Naive thymus-derived CD4-positive, alpha-beta T cell (primary cell): ENCODE results near the gene SYT2. TPM values are rescaled to one million over a fixed set of nuclear protein-coding genes. Genes with fewer than 3 reads are reported as not detected.

Experiments used
- ATAC-seq: fragments of 150-1000 bp; cut with Tn5 transposase; 2 replicates; pipeline ENCODE4 v1.10.0; 2021; ENCODE audit warnings: mild to moderate bottlenecking, moderate library complexity
- CTCF ChIA-PET: fragments of 350-600 bp; sonication (Branson Sonifier 250); formaldehyde crosslinking; loops from one replicate; lab custom pipeline; 2021; ENCODE audit warnings: antibody characterized with exemption; lab: Charles Lee
- POLR2A ChIA-PET: fragments of 350-600 bp; sonication (Branson Sonifier 250); formaldehyde crosslinking; loops from one replicate; lab custom pipeline; 2021; ENCODE audit warnings: antibody characterized with exemption, inconsistent platforms; lab: Charles Lee
- DNase-seq, 9 donors: peaks; one replicate each; pipeline versions ENCODE4 v3.0.0 to v3.0.0-alpha.2; 2020 to 2022; ENCODE audit warnings: mixed read lengths in 1 of 9
- H3K27ac ChIP-seq: one replicate; pipeline ENCODE4 v1.7.0; 2013; ENCODE audit warnings: mild to moderate bottlenecking, low read depth, low read length, moderate library complexity
- H3K27me3 ChIP-seq, 2 donors: one replicate each; pipeline ENCODE4 v1.7.0; 2013; ENCODE audit warnings: low read length in 2 of 2, mild to moderate bottlenecking in 2 of 2, moderate library complexity in 2 of 2; ENCODE audit not compliant: control insufficient read depth in 2 of 2, insufficient read depth in 2 of 2
- H3K36me3 ChIP-seq, 3 experiments: 1 replicate in 2 of 3; 2 replicates in 1 of 3; pipeline ENCODE4 v1.7.0; 2013; ENCODE audit warnings: low read length in 3 of 3, mild to moderate bottlenecking in 3 of 3, moderate library complexity in 1 of 3; ENCODE audit not compliant: insufficient read depth in 3 of 3, control insufficient read depth in 2 of 3
- H3K4me1 ChIP-seq, 2 donors: one replicate each; pipeline ENCODE4 v1.7.0; 2013; ENCODE audit warnings: low read length in 2 of 2, mild to moderate bottlenecking in 2 of 2, moderate library complexity in 1 of 2; ENCODE audit not compliant: control insufficient read depth in 2 of 2, insufficient read depth in 2 of 2
- H3K4me3 ChIP-seq: 2 replicates; pipeline ENCODE4 v1.7.0; 2013; ENCODE audit warnings: mild to moderate bottlenecking, low read length
- H3K9me3 ChIP-seq, 3 experiments: 1 replicate in 2 of 3; 2 replicates in 1 of 3; pipeline ENCODE4 v1.7.0; 2013; ENCODE audit warnings: low read length in 3 of 3; ENCODE audit not compliant: control insufficient read depth in 2 of 3
- H3K27ac Mint-ChIP-seq, 9 donors: one replicate each; pipeline ENCODE4 v1.8.0; 2020 to 2022; ENCODE audit warnings: mixed read lengths in 9 of 9, mild to moderate bottlenecking in 8 of 9, moderate library complexity in 5 of 9, inconsistent platforms in 2 of 9
- H3K27me3 Mint-ChIP-seq, 5 donors: one replicate each; pipeline ENCODE4 v1.8.0; 2021 to 2022; ENCODE audit warnings: mixed read lengths in 5 of 5, mild to moderate bottlenecking in 1 of 5
- H3K36me3 Mint-ChIP-seq, 5 donors: one replicate each; pipeline ENCODE4 v1.8.0; 2020 to 2022; ENCODE audit warnings: mixed read lengths in 5 of 5, mild to moderate bottlenecking in 3 of 5, inconsistent platforms in 1 of 5
- H3K4me1 Mint-ChIP-seq, 7 donors: one replicate each; pipeline ENCODE4 v1.8.0; 2020 to 2022; ENCODE audit warnings: mixed read lengths in 7 of 7, mild to moderate bottlenecking in 3 of 7, inconsistent platforms in 1 of 7
- H3K4me3 Mint-ChIP-seq, 10 donors: one replicate each; pipeline ENCODE4 v1.8.0; 2020 to 2022; ENCODE audit warnings: mild to moderate bottlenecking in 10 of 10, mixed read lengths in 10 of 10, moderate library complexity in 6 of 10, inconsistent platforms in 2 of 10
- H3K9me3 Mint-ChIP-seq, 11 donors: one replicate each; pipeline ENCODE4 v1.8.0; 2020 to 2022; ENCODE audit warnings: mixed read lengths in 11 of 11, mild to moderate bottlenecking in 4 of 11, inconsistent platforms in 1 of 11, moderate library complexity in 1 of 11
- intact Hi-C, 2 donors: fragments of 100-400 bp; cut with micrococcal nuclease; formaldehyde crosslinking; loops; one replicate each; pipeline ENCODE4 v1.15.1; 2023
- polyA plus RNA-seq, 2 donors: library from polyadenylated mRNA; unstranded; fragments of 300-500 nt; fragmentation: Illumina TruSeq; gene quantifications; one replicate each; pipeline ENCODE4 v1.2.3, GENCODE V29; 2021
- total RNA-seq, 6 experiments: library from RNA in 5 of 6; stranded (reverse) in 5 of 6; gene quantifications; 1 replicate in 5 of 6; 2 replicates in 1 of 6; pipeline ENCODE4 v1.2.3 and lab custom pipeline; 2021 to 2026

SYT2 gene
- total and polyA plus RNA-seq, 7 experiments from 2014 or later = 0.02 TPM; not detected in 6

DNA sequence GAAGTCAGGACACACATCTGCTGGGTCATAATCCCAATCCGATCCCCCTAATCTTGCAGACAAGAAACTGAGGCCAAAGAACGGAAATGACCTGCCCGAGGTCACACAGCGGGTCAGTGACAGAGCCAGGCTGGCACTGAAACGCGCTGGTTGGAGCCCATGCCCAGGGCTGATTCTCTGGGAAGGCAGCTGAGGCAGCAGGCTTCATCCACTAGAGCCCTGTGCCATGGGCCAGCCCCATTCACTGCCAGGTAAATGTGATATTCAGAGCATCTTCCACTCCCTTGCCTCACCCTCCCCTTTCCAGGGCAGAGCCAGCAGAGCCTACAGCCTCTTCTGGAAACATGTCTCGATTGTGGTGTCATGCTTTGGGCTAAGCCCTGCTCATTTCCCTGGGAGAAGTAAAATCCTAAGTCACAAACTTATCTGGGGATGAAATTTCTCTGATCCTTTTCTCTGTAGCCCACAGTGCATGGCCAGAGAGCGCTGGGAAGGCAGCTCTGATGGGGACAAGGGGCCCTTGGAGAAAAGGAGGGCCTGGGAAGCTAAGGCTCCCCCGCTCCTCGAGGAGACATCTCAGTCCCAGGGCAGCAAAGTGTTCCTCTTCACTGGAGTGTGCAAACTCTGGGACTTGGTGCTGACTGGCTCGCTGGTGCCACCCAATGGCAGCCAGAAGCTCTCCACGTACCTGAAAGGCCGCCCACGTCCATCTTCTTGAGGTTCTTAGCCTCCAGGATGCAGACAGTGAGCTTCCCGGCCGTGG, 110.4 kb downstream of the SYT2 start:
- Mint-ChIP-seq H3K4me1 (peaks cover 0 to 6% (median 0%) of the 10 kb centered on the region in 7 donors), H3K27me3 (no peaks in the 10 kb centered on the region), H3K4me3 (no peak overlapping the region), H3K9me3 (no peaks in the 10 kb centered on the region), H3K36me3 (peaks cover 0 to 41% (median 24%) of the 10 kb centered on the region in 5 donors), H3K27ac (no peak overlapping the region)
- DNase-seq (peak in 1 of 9 donors; percentile 38), ATAC-seq (peak; percentile 40)
- Histone ChIP-seq H3K9me3 (no peaks in the 10 kb centered on the region), H3K27me3 (no peaks in the 10 kb centered on the region), H3K4me1 (no peaks in the 10 kb centered on the region), H3K36me3 (peaks cover 0 to 5% (median 0%) of the 10 kb centered on the region in 3 experiments), H3K27ac (no peak overlapping the region), H3K4me3 (no peak overlapping the region)
- intact Hi-C loops = no loop called here
- POLR2A ChIA-PET = no interaction called here
- CTCF ChIA-PET = no interaction called here

DNA sequence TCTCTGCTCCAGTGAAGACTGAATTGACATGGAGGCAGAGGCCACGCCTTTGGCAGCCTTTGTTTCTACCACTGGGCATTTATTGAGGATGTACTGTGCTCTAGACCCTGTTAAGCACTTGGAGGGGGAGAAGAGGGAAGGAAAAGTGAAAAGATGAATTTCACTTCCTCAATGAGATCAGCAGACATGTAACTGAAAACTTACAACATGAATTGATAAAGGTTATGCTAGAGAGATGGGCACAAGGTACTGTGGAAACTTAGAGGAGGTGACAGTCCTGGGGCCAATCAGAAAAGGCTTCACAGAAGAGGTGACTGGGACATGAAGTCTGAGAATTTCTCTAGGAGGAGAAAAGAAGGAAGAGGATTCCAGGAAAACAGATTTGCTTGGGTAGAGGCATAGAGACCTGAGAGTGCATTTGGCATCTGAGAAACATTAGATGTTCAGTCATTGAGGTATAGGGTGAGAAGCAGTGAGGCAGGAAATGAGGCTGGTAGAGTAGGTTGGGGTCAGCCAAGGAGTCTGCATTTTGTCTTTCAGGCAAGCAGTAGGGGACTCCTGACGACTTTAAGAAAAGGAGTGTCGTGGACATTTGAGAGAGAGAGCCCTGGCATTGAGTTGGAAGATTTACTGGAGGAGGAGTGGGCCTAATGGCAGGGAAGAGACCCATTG, 113.0 kb downstream of the SYT2 start:
- Histone ChIP-seq H3K27me3 (no peaks in the 10 kb centered on the region), H3K9me3 (no peaks in the 10 kb centered on the region), H3K4me3 (no peak overlapping the region), H3K4me1 (no peaks in the 10 kb centered on the region), H3K27ac (no peak overlapping the region), H3K36me3 (peaks cover 0 to 5% (median 0%) of the 10 kb centered on the region in 3 experiments)
- peaks cover 0 to 2% (median 0%) of the 10 kb centered on the region in 11 donors for H3K9me3 Mint-ChIP-seq
- ChIA-PET CTCF (no interaction called here), POLR2A (no interaction called here)
- H3K36me3 Mint-ChIP-seq = peaks cover 0 to 42% (median 24%) of the 10 kb centered on the region in 5 donors
- intact Hi-C loops = no loop called here
- H3K4me1 Mint-ChIP-seq = peaks cover 0 to 7% (median 0%) of the 10 kb centered on the region in 7 donors
- ATAC-seq = no peak
- H3K27me3 Mint-ChIP-seq = no peaks in the 10 kb centered on the region
- H3K4me3 Mint-ChIP-seq = no peak overlapping the region
- DNase-seq = no peak
- H3K27ac Mint-ChIP-seq = no peak overlapping the region

DNA sequence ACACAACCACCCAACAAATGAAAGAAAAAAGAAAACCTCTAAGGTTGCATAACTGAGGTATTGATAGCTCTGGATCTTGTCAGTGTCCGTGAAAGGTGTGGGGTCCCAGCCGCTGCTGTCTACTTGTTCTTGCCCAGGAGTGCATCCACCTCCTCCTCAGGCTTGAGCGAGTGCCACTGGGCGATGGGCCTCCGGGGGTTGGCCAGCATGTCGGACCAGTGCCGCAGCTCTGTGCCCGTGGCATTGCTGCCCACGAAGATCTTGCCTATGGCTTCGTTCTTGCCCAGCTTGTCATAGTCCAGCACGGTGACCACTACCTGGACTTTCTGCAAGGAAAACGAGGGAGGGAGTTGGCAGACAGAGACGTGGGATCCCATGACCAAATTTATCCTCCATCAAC, 113.6 kb downstream of the SYT2 start:
- Mint-ChIP-seq H3K9me3 (peaks cover 0 to 2% (median 0%) of the 10 kb centered on the region in 11 donors), H3K4me1 (peaks cover 0 to 7% (median 0%) of the 10 kb centered on the region in 7 donors), H3K36me3 (peaks cover 0 to 42% (median 24%) of the 10 kb centered on the region in 5 donors), H3K4me3 (no peak overlapping the region), H3K27me3 (no peaks in the 10 kb centered on the region), H3K27ac (no peak overlapping the region)
- Histone ChIP-seq H3K9me3 (no peaks in the 10 kb centered on the region), H3K27me3 (no peaks in the 10 kb centered on the region), H3K27ac (no peak overlapping the region), H3K36me3 (peaks cover 0 to 8% (median 0%) of the 10 kb centered on the region in 3 experiments), H3K4me3 (no peak overlapping the region), H3K4me1 (no peaks in the 10 kb centered on the region)
- no peak for ATAC-seq
- CTCF ChIA-PET = no interaction called here
- intact Hi-C loops = no loop called here
- no peak for DNase-seq
- POLR2A ChIA-PET = no interaction called here

DNA sequence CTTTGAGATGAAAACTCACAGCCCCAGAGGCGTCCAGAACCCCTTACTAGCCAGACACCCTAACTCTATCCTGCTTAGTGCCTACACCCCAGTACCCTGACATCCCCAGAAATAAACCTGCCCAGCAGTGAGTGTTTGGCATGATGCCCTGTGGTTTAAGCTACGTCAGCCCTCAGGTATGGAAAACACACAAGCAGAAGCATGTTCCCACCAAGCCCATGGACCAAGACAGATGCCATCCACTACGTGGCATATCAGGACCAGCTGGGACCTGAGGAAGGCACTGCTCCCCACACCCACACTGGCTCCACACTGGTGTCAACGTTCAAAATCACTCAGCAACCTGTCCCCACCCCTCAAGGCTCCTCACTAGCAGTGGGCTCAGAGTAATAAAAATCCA, 116.4 kb downstream of the SYT2 start:
- Histone ChIP-seq H3K27me3 (no peaks in the 10 kb centered on the region), H3K36me3 (peaks cover 0 to 3% (median 0%) of the 10 kb centered on the region in 3 experiments), H3K4me1 (no peaks in the 10 kb centered on the region), H3K27ac (no peak overlapping the region), H3K4me3 (no peak overlapping the region), H3K9me3 (no peaks in the 10 kb centered on the region)
- no peak for ATAC-seq
- POLR2A ChIA-PET = no interaction called here
- CTCF ChIA-PET = no interaction called here
- no peak for DNase-seq
- Mint-ChIP-seq H3K9me3 (peaks cover 0 to 2% (median 0%) of the 10 kb centered on the region in 11 donors), H3K4me1 (peaks cover 0 to 6% (median 0%) of the 10 kb centered on the region in 7 donors), H3K27me3 (no peaks in the 10 kb centered on the region), H3K4me3 (no peak overlapping the region), H3K36me3 (peaks cover 0 to 38% (median 28%) of the 10 kb centered on the region in 5 donors), H3K27ac (peak overlapping the region in 1 of 9 donors; percentile 25)
- intact Hi-C loops = no loop called here

DNA sequence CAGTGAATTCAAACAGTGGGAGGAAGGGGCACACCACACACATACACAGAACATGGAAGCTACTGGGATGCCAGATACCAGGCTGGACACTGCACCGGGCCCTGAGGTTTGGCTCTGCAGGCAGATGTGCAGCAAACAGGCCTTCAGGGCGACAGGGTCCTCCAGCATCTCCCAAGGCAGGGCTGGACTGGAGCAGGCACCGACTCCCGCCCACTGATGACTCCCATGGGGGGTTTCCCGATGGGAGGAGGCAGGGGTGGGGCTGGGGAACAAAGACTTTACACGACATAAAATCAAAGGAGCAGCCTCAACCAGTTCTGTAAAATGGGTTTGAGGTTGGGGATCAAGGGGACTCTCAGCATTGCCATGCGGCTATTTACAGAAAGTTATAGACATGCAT, 118.1 kb downstream of the SYT2 start:
- H3K27me3 Mint-ChIP-seq = no peaks in the 10 kb centered on the region
- no peak overlapping the region for H3K27ac Mint-ChIP-seq
- no peak overlapping the region for H3K4me3 ChIP-seq
- H3K4me1 ChIP-seq = no peaks in the 10 kb centered on the region
- H3K27me3 ChIP-seq = no peaks in the 10 kb centered on the region
- POLR2A ChIA-PET = no interaction called here
- no peaks in the 10 kb centered on the region for H3K9me3 ChIP-seq
- peaks cover 0 to 3% (median 0%) of the 10 kb centered on the region in 7 donors for H3K4me1 Mint-ChIP-seq
- ATAC-seq (no peak), DNase-seq (no peak)
- H3K4me3 Mint-ChIP-seq = no peak overlapping the region
- H3K36me3 ChIP-seq = peaks cover 0 to 3% (median 0%) of the 10 kb centered on the region in 3 experiments
- CTCF ChIA-PET = no interaction called here
- H3K36me3 Mint-ChIP-seq = peaks cover 0 to 43% (median 16%) of the 10 kb centered on the region in 5 donors
- H3K27ac ChIP-seq = no peak overlapping the region
- intact Hi-C loops = no loop called here
- peaks cover 0 to 2% (median 0%) of the 10 kb centered on the region in 11 donors for H3K9me3 Mint-ChIP-seq

DNA sequence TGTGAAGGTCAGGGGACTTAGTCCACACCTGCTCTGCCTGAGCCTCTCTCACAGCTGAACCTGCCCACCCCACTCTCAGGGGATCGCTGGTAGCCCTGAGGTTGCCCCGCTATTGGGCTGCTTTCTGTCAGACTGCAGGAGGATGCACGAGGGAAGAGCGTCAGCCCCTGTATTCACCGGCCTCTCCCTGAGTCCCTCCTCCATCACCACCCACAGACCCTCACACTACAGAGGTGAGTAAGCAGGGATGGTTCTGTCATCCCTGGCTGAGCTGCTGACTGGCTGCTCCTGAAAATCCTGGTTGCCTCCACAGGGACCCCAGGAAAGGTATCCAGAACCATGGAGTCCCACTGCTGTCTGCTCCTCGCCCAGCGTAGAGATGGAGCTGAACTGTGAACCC, 118.7 kb downstream of the SYT2 start:
- Histone ChIP-seq H3K27ac (no peak overlapping the region), H3K4me1 (no peaks in the 10 kb centered on the region), H3K9me3 (no peaks in the 10 kb centered on the region), H3K4me3 (no peak overlapping the region), H3K27me3 (no peaks in the 10 kb centered on the region), H3K36me3 (peaks cover 0 to 3% (median 0%) of the 10 kb centered on the region in 3 experiments)
- Mint-ChIP-seq H3K4me3 (no peak overlapping the region), H3K27ac (no peak overlapping the region), H3K4me1 (peaks cover 0 to 3% (median 0%) of the 10 kb centered on the region in 7 donors), H3K27me3 (no peaks in the 10 kb centered on the region), H3K36me3 (peaks cover 0 to 40% (median 15%) of the 10 kb centered on the region in 5 donors), H3K9me3 (peaks cover 0 to 2% (median 0%) of the 10 kb centered on the region in 11 donors)
- ATAC-seq (no peak), DNase-seq (no peak)
- ChIA-PET POLR2A (no interaction called here), CTCF (no interaction called here)
- intact Hi-C loops = no loop called here
